ENCODE results near the gene STK33. TPM values are rescaled to one million over a fixed set of nuclear protein-coding genes. Genes with fewer than 3 reads are reported as not detected.
A peak's percentile ranks its signal among the peaks of the same experiment; 100 is the strongest.

The STK33 gene
- total and polyA plus RNA-seq, 2 experiments from 2014 or later, result 18.0 to 21.5 TPM

DNA sequence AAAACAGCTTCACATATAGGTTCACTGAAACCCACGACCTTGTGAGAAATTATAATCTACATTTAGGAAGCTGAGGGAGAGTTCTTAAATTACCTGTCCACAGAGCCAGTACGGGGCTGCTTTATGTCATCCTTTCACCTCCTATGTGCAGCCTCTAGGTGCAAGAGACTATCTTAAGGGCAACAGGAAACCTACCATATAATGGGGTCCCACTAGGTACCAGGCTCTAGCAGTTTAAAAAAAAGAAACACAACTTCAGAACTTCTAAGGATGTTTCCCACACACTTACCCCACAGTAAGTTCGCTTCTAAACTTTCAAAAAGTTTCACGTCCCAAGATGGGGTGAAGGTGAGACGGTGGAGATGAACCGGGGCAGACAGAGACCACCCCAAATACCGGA is 573 bp downstream of the STK33 start:
- TF ChIP-seq, protein P1, sequence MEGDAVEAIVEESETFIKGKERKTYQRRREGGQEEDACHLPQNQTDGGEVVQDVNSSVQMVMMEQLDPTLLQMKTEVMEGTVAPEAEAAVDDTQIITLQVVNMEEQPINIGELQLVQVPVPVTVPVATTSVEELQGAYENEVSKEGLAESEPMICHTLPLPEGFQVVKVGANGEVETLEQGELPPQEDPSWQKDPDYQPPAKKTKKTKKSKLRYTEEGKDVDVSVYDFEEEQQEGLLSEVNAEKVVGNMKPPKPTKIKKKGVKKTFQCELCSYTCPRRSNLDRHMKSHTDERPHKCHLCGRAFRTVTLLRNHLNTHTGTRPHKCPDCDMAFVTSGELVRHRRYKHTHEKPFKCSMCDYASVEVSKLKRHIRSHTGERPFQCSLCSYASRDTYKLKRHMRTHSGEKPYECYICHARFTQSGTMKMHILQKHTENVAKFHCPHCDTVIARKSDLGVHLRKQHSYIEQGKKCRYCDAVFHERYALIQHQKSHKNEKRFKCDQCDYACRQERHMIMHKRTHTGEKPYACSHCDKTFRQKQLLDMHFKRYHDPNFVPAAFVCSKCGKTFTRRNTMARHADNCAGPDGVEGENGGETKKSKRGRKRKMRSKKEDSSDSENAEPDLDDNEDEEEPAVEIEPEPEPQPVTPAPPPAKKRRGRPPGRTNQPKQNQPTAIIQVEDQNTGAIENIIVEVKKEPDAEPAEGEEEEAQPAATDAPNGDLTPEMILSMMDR (IDR thresholded peaks at IDR 0.05; ENCODE audit: low read depth, low read length), result no peak
- Histone ChIP-seq H3K27me3 (no peaks in the 10 kb centered on the region), H3K9me3 (ENCODE audit: low read depth) (no peaks in the 10 kb centered on the region), H3K36me3 (no peaks in the 10 kb centered on the region), H3K4me3 (peak overlapping the region; percentile 77), H3K27ac (no peak overlapping the region), H3K4me1 (ENCODE audit: low read depth) (peaks cover 4% of the 10 kb centered on the region)
- DNase-seq (ENCODE audit: low read depth in 1 of 2, low spot score in 1 of 2), result no peak

DNA sequence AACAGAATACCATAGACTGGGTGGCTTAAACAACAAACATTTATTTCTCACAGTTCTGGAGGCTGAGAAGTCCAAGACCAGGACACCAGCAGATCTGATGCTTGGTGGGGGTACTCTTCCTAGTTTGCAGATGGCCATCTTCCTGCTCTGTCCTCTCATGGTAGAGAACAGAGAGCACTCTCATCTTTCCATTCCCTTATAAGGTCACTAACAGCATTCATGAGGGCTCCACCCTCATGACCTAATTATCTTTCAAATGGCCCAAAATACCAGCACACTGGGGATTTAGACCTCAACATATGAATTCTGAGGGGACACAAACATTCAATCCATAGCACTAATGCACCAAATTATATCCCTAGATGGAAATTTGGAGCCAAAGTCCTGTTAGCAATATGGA is 6.1 kb downstream of the STK33 start:
- no peak for DNase-seq (ENCODE audit: low read depth in 1 of 2, low spot score in 1 of 2)
- Histone ChIP-seq H3K27ac (no peak overlapping the region), H3K4me3 (no peak overlapping the region), H3K36me3 (no peaks in the 10 kb centered on the region), H3K27me3 (no peaks in the 10 kb centered on the region), H3K9me3 (ENCODE audit: low read depth) (no peaks in the 10 kb centered on the region), H3K4me1 (ENCODE audit: low read depth) (no peaks in the 10 kb centered on the region)
- TF ChIP-seq, protein P1 (IDR thresholded peaks at IDR 0.05; ENCODE audit: low read depth, low read length), result no peak

DNA sequence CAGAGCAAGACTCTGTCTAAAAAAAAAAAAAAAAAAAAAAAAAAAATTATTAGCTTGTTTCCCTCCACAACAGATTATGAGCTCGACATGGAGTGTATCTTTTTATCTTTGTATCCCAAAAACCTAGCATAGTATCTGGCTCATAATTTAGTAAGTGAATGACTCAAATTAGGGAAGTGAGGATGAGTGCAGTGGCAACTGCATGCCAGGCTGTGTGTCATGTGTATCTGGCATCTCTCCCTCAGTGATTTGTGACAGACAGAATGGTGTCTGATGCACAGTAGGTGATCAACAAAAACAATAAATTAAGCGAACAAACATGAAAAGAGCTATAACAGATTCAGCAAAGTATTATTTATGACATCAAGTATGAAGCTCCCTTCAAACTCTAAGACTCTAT is 7.2 kb downstream of the STK33 start:
- H3K4me3 ChIP-seq, result no peak overlapping the region
- DNase-seq (ENCODE audit: low read depth in 1 of 2, low spot score in 1 of 2), result no peak
- no peaks in the 10 kb centered on the region for H3K27me3 ChIP-seq
- H3K36me3 ChIP-seq, result no peaks in the 10 kb centered on the region
- no peaks in the 10 kb centered on the region for H3K9me3 ChIP-seq (ENCODE audit: low read depth)
- TF ChIP-seq, protein P1 (IDR thresholded peaks at IDR 0.05; ENCODE audit: low read depth, low read length), result no peak
- no peak overlapping the region for H3K27ac ChIP-seq
- no peaks in the 10 kb centered on the region for H3K4me1 ChIP-seq (ENCODE audit: low read depth)

DNA sequence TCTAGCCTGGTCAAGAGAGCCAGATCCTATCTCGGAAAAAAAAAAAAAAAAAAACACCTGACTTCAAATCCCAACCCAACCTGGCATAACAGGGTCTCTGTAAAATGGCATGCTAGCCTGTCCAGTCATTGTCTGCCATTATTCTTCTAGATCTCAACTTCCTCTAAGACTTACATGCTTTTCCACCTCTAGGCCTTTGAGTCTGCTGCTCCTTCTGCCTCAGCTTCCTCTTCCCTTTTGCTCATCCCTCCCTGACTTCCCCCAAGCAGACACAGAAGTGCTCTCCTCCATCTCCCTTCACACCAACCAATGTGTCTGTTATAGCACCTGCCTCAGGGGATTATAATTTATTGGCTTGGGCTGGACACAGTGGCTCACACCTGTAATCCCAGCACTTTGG is 7.8 kb downstream of the STK33 start:
- H3K4me3 ChIP-seq, result no peak overlapping the region
- no peak for DNase-seq (ENCODE audit: low read depth in 1 of 2, low spot score in 1 of 2)
- TF ChIP-seq, protein P1 (IDR thresholded peaks at IDR 0.05; ENCODE audit: low read depth, low read length), result no peak
- H3K27me3 ChIP-seq, result no peaks in the 10 kb centered on the region
- H3K4me1 ChIP-seq (ENCODE audit: low read depth), result no peaks in the 10 kb centered on the region
- H3K36me3 ChIP-seq, result no peaks in the 10 kb centered on the region
- H3K27ac ChIP-seq, result no peak overlapping the region
- H3K9me3 ChIP-seq (ENCODE audit: low read depth), result no peaks in the 10 kb centered on the region

DNA sequence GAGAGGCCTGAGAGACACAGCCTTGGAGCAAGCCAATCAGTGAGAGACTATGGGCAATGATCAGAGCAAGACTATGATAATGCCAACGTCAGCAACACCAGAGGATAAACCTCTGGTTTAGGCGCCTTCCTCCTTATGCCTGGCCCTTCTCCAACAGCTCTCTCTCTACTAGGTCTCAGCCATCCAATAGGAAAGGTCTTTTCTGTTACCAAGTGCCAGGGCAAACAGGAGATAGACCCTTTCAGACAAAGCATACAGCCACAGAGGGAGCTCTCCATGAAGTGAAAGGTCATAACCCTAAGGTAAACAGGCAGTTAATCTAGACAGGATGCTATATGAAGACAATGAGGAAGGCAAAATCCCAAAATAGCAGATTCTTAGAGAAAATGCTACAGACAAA is 9.5 kb downstream of the STK33 start:
- Histone ChIP-seq H3K4me3 (no peak overlapping the region), H3K4me1 (ENCODE audit: low read depth) (no peaks in the 10 kb centered on the region), H3K36me3 (no peaks in the 10 kb centered on the region), H3K9me3 (ENCODE audit: low read depth) (no peaks in the 10 kb centered on the region), H3K27me3 (no peaks in the 10 kb centered on the region), H3K27ac (no peak overlapping the region)
- DNase-seq (ENCODE audit: low read depth in 1 of 2, low spot score in 1 of 2), result no peak
- TF ChIP-seq, protein P1 (IDR thresholded peaks at IDR 0.05; ENCODE audit: low read depth, low read length), result no peak

DNA sequence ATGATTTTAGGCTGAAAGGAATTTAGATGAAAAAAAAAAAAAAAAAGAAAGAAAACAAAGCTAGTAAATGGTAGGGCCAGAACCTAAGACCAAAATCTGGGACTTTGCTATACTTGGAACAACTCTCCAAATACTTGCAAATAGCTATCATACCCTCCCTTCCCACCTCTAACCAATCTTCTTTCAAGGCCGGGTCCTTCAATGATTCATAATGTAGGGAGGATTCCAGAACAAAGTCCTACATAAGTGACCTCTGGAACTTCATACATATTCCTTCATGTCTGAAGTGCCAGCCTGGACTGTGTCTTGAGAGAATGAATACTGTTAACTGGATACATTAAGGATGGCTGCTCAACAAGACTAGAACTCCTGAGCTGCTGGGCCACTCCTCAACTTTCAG is 9.9 kb downstream of the STK33 start:
- H3K4me1 ChIP-seq (ENCODE audit: low read depth), result no peaks in the 10 kb centered on the region
- H3K4me3 ChIP-seq, result no peak overlapping the region
- TF ChIP-seq, protein P1 (IDR thresholded peaks at IDR 0.05; ENCODE audit: low read depth, low read length), result no peak
- H3K27me3 ChIP-seq, result no peaks in the 10 kb centered on the region
- H3K27ac ChIP-seq, result no peak overlapping the region
- DNase-seq (ENCODE audit: low read depth in 1 of 2, low spot score in 1 of 2), result no peak
- no peaks in the 10 kb centered on the region for H3K9me3 ChIP-seq (ENCODE audit: low read depth)
- H3K36me3 ChIP-seq, result no peaks in the 10 kb centered on the region
